Prostate gland (tissue), 2 donors: ENCODE measurements around the gene MRFAP1.

ENCODE experiments used
- POLR2A ChIP-seq: fragments of 450-650 bp; IDR thresholded peaks from one replicate; pipeline ENCODE4 v1.6.1; 2016; ENCODE audit warnings: antibody characterized with exemption, mild to moderate bottlenecking
- POLR2AphosphoS5 ChIP-seq: sonication (generic); formaldehyde crosslinking; IDR thresholded peaks from one replicate; pipeline ENCODE4 v1.6.1; 2017; ENCODE audit warnings: antibody characterized with exemption
- TF ChIP-seq, protein P1 (sequence below), 4 experiments: fragments of 200-600 bp in 2 of 4; fragments of 450-650 bp in 2 of 4; sonication (generic) in 2 of 4; IDR thresholded peaks; 1 replicate in 3 of 4; 2 replicates in 1 of 4; pipeline ENCODE4 v1.5.1; 2016 to 2019; ENCODE audit warnings: antibody characterized with exemption in 4 of 4, mild to moderate bottlenecking in 2 of 4, moderate library complexity in 2 of 4

DNA sequence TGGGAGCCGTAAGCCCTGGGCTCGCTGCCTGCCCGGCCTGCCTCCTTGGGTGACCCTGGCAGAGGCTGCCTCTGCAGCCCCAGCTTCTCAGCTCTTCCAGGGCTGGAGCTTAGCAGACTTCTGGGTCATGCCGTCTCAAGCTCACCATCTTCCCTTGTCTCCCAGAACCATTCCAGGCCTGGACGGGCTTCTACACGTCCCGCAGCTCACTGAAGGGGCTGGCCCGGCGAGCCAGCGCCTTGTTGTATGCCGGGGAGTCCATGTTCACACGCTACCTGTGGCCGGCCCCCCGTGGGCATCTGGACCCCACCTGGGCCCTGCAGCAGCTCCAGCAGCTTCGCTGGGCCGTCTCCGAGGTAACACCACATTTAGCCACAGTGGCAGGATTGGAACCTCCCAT, 43.5 kb upstream of the MRFAP1 start:
- TF ChIP-seq POLR2A = no peak
- TF ChIP-seq, protein P1, sequence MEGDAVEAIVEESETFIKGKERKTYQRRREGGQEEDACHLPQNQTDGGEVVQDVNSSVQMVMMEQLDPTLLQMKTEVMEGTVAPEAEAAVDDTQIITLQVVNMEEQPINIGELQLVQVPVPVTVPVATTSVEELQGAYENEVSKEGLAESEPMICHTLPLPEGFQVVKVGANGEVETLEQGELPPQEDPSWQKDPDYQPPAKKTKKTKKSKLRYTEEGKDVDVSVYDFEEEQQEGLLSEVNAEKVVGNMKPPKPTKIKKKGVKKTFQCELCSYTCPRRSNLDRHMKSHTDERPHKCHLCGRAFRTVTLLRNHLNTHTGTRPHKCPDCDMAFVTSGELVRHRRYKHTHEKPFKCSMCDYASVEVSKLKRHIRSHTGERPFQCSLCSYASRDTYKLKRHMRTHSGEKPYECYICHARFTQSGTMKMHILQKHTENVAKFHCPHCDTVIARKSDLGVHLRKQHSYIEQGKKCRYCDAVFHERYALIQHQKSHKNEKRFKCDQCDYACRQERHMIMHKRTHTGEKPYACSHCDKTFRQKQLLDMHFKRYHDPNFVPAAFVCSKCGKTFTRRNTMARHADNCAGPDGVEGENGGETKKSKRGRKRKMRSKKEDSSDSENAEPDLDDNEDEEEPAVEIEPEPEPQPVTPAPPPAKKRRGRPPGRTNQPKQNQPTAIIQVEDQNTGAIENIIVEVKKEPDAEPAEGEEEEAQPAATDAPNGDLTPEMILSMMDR (IDR thresholded peaks at IDR 0.05) = no peak
- TF ChIP-seq POLR2AphosphoS5 = no peak
